GM10248 (cell line): Measurements from ENCODE around the gene KRT78.

Source experiments
- CTCF ChIA-PET: fragments of 300-600 bp; sonication (Branson Sonifier 250); formaldehyde crosslinking; extraction: SDS; loops from one replicate; lab custom pipeline; 2021; ENCODE audit warnings: antibody characterized with exemption; lab: Yijun Ruan, JAX
- POLR2A ChIA-PET: fragments of 350-650 bp; sonication (Branson Sonifier 250); formaldehyde crosslinking; extraction: SDS; loops from one replicate; lab custom pipeline; 2020; ENCODE audit warnings: antibody characterized with exemption; lab: Yijun Ruan, JAX
- DNase-seq: peaks from one replicate; pipeline ENCODE4 v3.0.0; 2012; ENCODE audit errors: extremely low spot score
- CTCF ChIP-seq: IDR thresholded peaks from 2 replicates; pipeline ENCODE4 v1.5.1; 2012; ENCODE audit warnings: mild to moderate bottlenecking, low read depth; ENCODE audit errors: extremely low read depth, missing control alignments, control extremely low read depth

Gene KRT78

GRCh38 chr12:52788876-52789636, 59.7 kb downstream of the KRT78 start:
- no peak for DNase-seq
- POLR2A ChIA-PET = no interaction called here
- CTCF ChIA-PET = no interaction called here
- TF ChIP-seq CTCF = no peak

- ChIA-PET POLR2A (no interaction called here), CTCF (no interaction called here)
- DNase-seq = no peak
- TF ChIP-seq CTCF = no peak
Observed at GRCh38 chr12:52788192-52788875, 60.5 kb downstream of the KRT78 start.
